ENCODE results near the gene DDIAS. TPM values are rescaled to one million over a fixed set of nuclear protein-coding genes. Genes with fewer than 3 reads are reported as not detected.

DDIAS gene, protein sequence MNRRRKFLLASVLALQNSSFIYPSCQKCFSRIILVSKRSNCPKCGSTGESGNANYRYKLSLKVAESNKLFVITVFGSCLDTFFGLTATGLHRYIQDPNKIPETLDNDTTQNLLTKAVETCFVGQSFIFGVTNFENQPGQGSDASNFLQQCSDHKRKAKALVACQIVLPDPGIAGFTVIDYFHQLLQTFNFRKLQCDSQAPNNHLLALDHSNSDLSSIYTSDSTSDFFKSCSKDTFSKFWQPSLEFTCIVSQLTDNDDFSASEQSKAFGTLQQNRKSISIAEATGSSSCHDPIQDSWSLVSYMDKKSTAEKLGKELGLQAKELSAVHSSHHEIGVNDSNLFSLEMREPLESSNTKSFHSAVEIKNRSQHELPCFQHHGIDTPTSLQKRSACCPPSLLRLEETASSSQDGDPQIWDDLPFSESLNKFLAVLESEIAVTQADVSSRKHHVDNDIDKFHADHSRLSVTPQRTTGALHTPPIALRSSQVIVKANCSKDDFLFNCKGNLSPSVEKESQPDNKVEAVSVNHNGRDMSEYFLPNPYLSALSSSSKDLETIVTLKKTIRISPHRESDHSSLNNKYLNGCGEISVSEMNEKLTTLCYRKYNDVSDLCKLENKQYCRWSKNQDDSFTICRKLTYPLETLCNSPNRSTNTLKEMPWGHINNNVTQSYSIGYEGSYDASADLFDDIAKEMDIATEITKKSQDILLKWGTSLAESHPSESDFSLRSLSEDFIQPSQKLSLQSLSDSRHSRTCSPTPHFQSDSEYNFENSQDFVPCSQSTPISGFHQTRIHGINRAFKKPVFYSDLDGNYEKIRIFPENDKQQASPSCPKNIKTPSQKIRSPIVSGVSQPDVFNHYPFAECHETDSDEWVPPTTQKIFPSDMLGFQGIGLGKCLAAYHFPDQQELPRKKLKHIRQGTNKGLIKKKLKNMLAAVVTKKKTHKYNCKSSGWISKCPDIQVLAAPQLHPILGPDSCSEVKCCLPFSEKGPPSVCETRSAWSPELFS
- total RNA-seq (2011; cell fraction: chromatin; rRNA removed; ENCODE audit: low replicate concordance) = 5.5 and 14.6 TPM in 2 replicates
- total RNA-seq (2011; cell fraction: nucleolus; rRNA removed) = 3.8 and 5.8 TPM in 2 replicates
- total RNA-seq (2011; cell fraction: nucleoplasm; rRNA removed) = 6.6 and 9.5 TPM in 2 replicates
- total RNA-seq (2014; rRNA removed) (9.4 and 13.8 TPM in 2 replicates), total RNA-seq (2014; rRNA removed; fragmentation: Illumina TruSeq; extraction: Trizol) (22.6 and 23.3 TPM in 2 replicates), total RNA-seq (2015; rRNA removed; fragmentation: Illumina TruSeq; extraction: Trizol) (21.1 and 23.7 TPM in 2 replicates), total RNA-seq (2021) (15.4 and 17.6 TPM in 2 replicates), polyA plus RNA-seq (2011; rRNA removed) (21.3 and 23.7 TPM in 2 replicates), polyA plus RNA-seq (2014; fragmentation: Illumina TruSeq; extraction: Trizol) (19.4 and 27.2 TPM in 2 replicates), polyA plus RNA-seq (2014; fragmentation: Nextera tagmentation; extraction: Ambion mirVana) (10 to 100 TPM; 11.8 to 23.9 TPM), polyA plus RNA-seq (2014; rRNA removed) (11.1 and 14.9 TPM in 2 replicates), polyA minus RNA-seq (2011; rRNA and poly(A)+ RNA removed) (16.9 and 18.8 TPM in 2 replicates), Bru-seq, nascent RNA (percentile 75 among the genes with signal in this experiment), BruChase-seq, experiment 1, labeled RNA remaining after a 2-hour chase (percentile 72 among the genes with signal in this experiment), BruChase-seq, experiment 2, labeled RNA remaining after a 6-hour chase (percentile 70 among the genes with signal in this experiment)
- 7.2 and 10.6 TPM in 2 replicates for polyA plus RNA-seq (2011; cell fraction: cytosol; rRNA removed)
- polyA plus RNA-seq (2011; cell fraction: nucleus; rRNA removed) = 9.6 and 12.2 TPM in 2 replicates
- polyA plus RNA-seq (2012) = 8.9 and 15.6 TPM in 2 replicates
- polyA minus RNA-seq (2011; cell fraction: cytosol; rRNA and poly(A)+ RNA removed) = 5.6 and 7.8 TPM in 2 replicates
- polyA minus RNA-seq (2011; cell fraction: nucleus; rRNA and poly(A)+ RNA removed) = 5.5 and 9.6 TPM in 2 replicates
- long read RNA-seq, experiment 1, transcript DDIAS-202 (5 exons, 607 nt) = minor isoform, 23 of 131 reads
- long read RNA-seq, experiment 1, transcript DDIAS-211 (6 exons, 3,533 nt) = major isoform, 67 of 131 reads
- long read RNA-seq, experiment 1, partial matches to known transcripts = 4 of 131 reads
- long read RNA-seq, experiment 1, other reads (novel, unspliced or antisense) = 34 of 131 reads
- long read RNA-seq, experiment 2, partial matches to known transcripts = 2 of 16 reads
- long read RNA-seq, experiment 2, other reads (novel, unspliced or antisense) = 8 of 16 reads
- long read RNA-seq, experiment 3, transcript DDIAS-211 (6 exons, 3,533 nt) = major isoform, 8 of 15 reads
- long read RNA-seq, experiment 3, partial matches to known transcripts = 1 of 15 reads
- long read RNA-seq, experiment 3, other reads (novel, unspliced or antisense) = 2 of 15 reads

DNA sequence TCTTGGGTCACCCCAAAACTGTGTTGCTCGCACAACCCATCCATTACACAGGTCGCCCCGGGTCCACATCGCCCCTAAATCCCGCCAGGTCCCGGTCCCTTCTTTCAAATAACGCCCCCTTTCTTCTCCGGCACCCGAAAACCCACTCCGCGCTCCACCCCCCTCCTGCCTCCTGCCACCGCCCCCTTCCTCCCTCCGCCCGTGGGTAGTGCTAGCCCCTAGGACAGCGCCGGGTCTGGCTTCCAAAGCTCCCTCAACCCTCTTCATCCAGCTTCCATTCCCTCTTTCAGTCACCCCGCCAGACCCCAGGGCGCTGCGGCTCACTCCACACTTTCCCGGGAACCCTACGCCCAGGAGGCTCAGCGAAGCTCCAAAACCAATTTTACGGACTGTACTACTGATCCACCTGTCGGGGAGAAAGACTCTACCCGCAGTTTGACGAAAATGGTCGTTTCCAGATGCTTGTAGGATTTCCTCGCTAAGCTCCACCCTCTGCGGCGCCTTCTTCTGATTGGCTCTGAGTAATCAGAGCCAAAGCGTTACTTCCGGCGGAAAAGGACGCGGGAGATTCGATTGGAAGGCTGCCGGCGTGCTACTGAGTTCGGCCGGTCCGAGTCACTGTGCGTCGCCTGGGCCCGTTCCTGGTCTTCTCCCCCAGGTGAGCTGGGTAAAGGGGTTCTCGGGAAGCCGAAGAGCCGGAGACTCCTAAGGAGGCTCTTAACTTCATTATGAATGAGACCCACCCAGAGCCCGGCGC, at the start of gene DDIAS:
DDIAS (plus strand) TSS at position 572 of the 757 bp plus-strand sequence. CDS start 13,003 bp downstream, outside the sequence.
- Histone ChIP-seq H3K27me3 (ENCODE audit: control insufficient read depth in 2 of 2, insufficient read depth in 2 of 2, low read length in 2 of 2) (no peaks in the 10 kb centered on the region), H3K4me3 (peak within 1 kb of the TSS; percentile 69), H3K9me3 (replicated peaks; ENCODE audit: control insufficient read depth, insufficient read depth, low read depth, low read length) (no peaks in the 10 kb centered on the region), H3K4me2 (ENCODE audit: insufficient read depth, low read length) (peak within 1 kb of the TSS; percentile 100), H3K36me3 (ENCODE audit: control insufficient read depth, insufficient read depth, low read length) (no peaks in the 10 kb centered on the region), H2AFZ (ENCODE audit: low read depth, low read length) (peak within 1 kb of the TSS; percentile 97), H3K9ac (ENCODE audit: insufficient read depth in 1 of 2, low read depth in 2 of 2, low read length in 2 of 2) (peak within 1 kb of the TSS; percentile 83 to 89), H3K9me1 (ENCODE audit: control insufficient read depth, insufficient read depth, low read length) (no peaks in the 10 kb centered on the region), H4K20me1 (replicated peaks; ENCODE audit: control insufficient read depth, insufficient read depth, low read length) (no peaks in the 10 kb centered on the region), H3K79me2 (ENCODE audit: control insufficient read depth, insufficient read depth, low read length) (peaks cover 64% of the 10 kb centered on the region), H3K27ac (ENCODE audit: extremely low read depth, low read depth, low read length) (peak within 1 kb of the TSS; percentile 77), H3K4me1 (replicated peaks in 1 of 2; ENCODE audit: control insufficient read depth in 2 of 2, insufficient read depth in 2 of 2, low read length in 2 of 2) (peaks cover 8 to 24% of the 10 kb centered on the region in 2 experiments)
- intact Hi-C loops (cut with micrococcal nuclease) (loop anchor here (2.0 to 10.0 kb wide), 5 partner anchors 184 to 913 kb away; partner anchors contain the start of genes ANKRD42 and PCF11), in situ Hi-C loops (cut with MboI) (loop anchor here (25.0 kb wide), 1 partner anchor 336 kb away; no protein-coding TSS in a partner anchor)
- peak; percentile 87 to 99 (median 90) for DNase-seq (ENCODE audit: extremely low read depth in 1 of 4, low spot score in 3 of 4)
- ATAC-seq = peak; percentile 81
- ChIA-PET CTCF (ENCODE audit: low intra/inter-chr PET ratio) (no interaction called here), POLR2A (interaction anchor here (0.7 to 1.4 kb wide), 10 partner anchors 12 to 256 kb away, joined by 3 to 7 read pairs (median 4); partner anchors contain the start of genes PCF11 and RAB30)
- no TSS peak for BruUV-seq (replicated peaks)
- FAIRE-seq = peak; percentile 97
- WGBS (ENCODE audit: insufficient coverage, low coverage, missing lambda C conversion rate) = under 1% methylated on average over 44 of the region's 49 CpGs
- no peak for TF ChIP-seq ATF2 (CRISPR knock-in tag; IDR thresholded peaks at IDR 0.05)
- peak; percentile 99 for TF ChIP-seq ATF7 (IDR thresholded peaks at IDR 0.05)
- TF ChIP-seq FOSL1 (tag; conservative IDR thresholded peaks at IDR 0.05) = no peak; the same call in none of the 2 replicates
- peak; percentile 73 for TF ChIP-seq PML (IDR thresholded peaks at IDR 0.05; ENCODE audit: low read length)
- peak; percentile 70 for TF ChIP-seq ETV1 (tag; conservative IDR thresholded peaks at IDR 0.05; ENCODE audit: low read depth)
- TF ChIP-seq TRIM25 (IDR thresholded peaks at IDR 0.05; ENCODE audit: borderline replicate concordance) = peak; percentile 52; the same call in 1 of the 2 replicates
- TF ChIP-seq ZNF12 (CRISPR knock-in tag; IDR thresholded peaks at IDR 0.05) = no peak
- TF ChIP-seq TGIF2 (CRISPR knock-in tag; IDR thresholded peaks at IDR 0.05) = 0 out of 2 replicates have a peak, but pooled peaks have one; percentile 25
